NCI-H2029 treated with DMSO at 0.1 percent for 48 hours (cell line): Measurements from ENCODE around the gene MX1.

Experiments used
- DNase-seq: peaks from one replicate; lab custom pipeline; 2025; lab: John Stamatoyannopoulos, UW

The MX1 gene

GRCh38 chr21:41432562-41433460, 6.8 kb downstream of the MX1 start:
- DNase-seq = no peak

- DNase-seq = no peak
These were observed 7.5 kb downstream of the MX1 start for GRCh38 chr21:41433566-41433965.

DNA sequence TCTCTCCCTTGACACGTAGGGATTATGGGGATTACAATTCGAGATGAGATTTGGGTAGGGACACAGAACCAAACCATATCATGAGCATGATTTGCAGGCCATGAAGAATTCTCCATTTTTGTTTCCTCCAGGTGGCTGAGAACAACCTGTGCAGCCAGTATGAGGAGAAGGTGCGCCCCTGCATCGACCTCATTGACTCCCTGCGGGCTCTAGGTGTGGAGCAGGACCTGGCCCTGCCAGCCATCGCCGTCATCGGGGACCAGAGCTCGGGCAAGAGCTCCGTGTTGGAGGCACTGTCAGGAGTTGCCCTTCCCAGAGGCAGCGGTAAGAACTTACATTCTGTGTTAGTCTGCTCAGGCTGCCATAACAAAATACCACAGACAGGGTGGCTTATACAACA, 9.7 kb downstream of the MX1 start:
- no peak for DNase-seq

GRCh38 chr21:41437729-41438128, 11.7 kb downstream of the MX1 start:
- DNase-seq = no peak

DNA sequence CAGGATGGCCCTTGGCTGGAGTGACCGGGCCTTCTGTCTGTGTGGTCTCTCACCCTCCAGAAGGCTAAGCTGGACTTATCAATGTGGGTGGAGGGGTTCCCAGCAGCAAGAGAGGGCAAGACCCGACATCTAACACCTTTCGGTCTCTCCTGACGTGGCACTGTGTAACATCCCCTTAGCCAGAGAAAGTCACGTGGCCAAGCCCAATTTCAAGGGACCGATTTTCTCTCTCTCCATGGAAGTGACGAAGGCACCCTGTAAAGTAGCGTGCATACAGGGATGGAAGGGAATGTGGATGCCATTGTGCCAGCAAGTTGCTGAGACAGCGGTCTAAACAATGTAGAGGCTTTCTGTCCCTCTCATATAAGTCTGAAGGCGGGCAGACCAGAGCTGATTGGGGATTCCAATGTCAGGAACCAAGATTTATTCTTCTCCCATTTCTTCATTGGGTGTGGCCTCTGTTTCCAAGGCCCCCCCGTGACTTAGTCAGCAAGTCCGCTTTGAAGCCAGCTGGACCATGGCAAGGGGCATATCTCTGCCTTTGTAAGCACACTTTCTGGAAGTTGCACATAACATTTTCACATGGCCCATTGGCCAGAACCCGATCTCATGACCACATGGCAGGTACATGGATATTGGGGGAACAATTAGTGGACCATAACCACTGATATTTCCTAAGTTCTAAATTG, 12.5 kb downstream of the MX1 start:
- no peak for DNase-seq

DNA sequence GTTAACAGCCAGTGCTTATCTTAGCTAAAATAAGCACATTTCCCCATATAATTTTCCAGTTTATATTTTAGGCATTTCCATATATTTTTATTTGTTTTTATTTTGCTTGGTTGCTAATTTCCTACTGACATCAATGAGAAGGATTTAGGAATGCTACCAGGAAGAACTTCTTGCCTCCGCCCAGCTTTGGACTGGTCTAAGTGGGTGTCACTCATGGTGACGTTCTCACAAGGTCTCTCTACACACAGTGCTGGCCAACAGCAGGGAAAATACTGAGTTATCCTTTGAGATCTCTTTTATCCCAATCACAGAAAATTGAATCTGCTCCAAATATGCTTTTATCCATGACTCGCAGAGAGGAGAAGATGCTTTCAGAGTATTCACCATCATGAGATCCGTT, 13.2 kb downstream of the MX1 start:
- DNase-seq = no peak

GRCh38 chr21:41441546-41441945, 15.5 kb downstream of the MX1 start:
- DNase-seq = no peak

GRCh38 chr21:41442481-41443186, 16.6 kb downstream of the MX1 start:
- no peak for DNase-seq

- DNase-seq = no peak
These were observed 17.5 kb downstream of the MX1 start for GRCh38 chr21:41443562-41443961.

GRCh38 chr21:41444703-41445464, 18.8 kb downstream of the MX1 start:
- no peak for DNase-seq

DNA sequence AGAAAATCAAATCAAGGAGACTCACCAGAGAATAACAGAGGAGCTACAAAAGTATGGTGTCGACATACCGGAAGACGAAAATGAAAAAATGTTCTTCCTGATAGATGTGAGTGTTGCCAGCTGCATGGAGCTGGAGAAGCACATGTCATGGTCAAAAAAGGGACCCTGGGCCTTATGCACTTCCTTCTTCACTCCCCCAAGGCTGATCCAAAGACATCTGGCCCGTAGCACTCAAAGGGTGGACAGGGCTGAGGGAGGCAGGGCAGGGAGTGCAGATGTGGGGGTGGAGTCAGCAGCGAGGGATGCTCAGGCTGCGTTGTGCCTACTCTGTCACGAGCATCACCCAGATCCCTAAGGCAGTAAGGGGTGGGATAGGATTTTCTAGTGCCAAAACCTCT, 19.4 kb downstream of the MX1 start:
- DNase-seq = no peak

DNA sequence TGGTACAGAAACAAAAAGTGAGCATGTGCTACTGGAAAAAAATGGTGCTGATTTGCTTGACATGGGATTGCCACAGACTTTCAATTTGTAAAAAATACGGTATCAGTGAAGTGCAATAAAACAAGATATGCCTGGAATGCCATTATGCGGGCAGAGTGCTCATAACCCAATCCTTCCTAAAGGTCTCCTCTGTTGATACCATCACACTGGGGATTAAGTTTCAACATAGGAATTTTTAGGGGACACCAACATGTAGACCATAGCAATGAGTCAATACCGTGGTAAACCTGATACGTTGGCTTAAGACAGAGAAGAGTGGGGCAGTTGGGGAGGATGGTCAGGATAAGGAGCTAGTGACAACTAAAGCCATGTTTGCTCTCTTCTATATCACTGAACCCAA, 20.5 kb downstream of the MX1 start:
- no peak for DNase-seq

DNA sequence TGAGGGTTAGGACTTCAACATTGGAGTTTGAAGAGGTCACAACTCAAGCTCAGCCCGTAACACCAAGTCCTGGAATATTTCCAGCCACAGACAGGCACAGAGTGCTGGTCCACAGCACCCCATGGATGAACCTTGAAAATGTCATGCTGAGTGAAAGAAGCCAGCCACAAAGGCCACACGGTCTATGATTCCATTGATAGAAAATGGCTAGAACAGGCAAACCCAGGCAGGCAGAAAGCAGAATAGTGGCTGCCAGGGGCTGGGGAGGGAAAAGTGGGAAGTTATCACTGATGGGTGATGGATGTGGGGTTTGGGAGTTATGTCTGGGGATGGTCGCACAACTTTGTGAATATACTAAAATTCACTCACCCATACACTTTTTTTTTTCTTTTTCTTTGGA, 21.3 kb downstream of the MX1 start:
- no peak for DNase-seq

DNA sequence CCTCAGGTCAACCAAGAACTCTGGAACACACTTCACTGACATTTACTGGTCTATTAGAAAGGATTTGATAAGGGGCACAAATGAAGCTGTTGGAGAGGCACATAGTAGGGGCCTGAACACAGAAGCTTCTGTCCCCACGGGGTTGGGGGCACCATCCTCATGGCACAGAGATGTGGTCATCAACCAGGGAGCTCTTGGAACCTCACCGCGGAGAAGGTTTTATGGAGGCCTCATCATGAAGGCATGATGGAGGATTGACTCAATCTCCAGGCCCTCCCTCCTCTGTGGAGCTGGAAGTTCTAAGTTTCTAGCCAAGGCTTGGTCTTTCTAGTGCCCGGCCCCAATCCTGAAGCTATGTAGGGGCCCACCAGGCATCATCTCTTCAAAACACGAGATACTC, 23.6 kb downstream of the MX1 start:
- DNase-seq = no peak

DNA sequence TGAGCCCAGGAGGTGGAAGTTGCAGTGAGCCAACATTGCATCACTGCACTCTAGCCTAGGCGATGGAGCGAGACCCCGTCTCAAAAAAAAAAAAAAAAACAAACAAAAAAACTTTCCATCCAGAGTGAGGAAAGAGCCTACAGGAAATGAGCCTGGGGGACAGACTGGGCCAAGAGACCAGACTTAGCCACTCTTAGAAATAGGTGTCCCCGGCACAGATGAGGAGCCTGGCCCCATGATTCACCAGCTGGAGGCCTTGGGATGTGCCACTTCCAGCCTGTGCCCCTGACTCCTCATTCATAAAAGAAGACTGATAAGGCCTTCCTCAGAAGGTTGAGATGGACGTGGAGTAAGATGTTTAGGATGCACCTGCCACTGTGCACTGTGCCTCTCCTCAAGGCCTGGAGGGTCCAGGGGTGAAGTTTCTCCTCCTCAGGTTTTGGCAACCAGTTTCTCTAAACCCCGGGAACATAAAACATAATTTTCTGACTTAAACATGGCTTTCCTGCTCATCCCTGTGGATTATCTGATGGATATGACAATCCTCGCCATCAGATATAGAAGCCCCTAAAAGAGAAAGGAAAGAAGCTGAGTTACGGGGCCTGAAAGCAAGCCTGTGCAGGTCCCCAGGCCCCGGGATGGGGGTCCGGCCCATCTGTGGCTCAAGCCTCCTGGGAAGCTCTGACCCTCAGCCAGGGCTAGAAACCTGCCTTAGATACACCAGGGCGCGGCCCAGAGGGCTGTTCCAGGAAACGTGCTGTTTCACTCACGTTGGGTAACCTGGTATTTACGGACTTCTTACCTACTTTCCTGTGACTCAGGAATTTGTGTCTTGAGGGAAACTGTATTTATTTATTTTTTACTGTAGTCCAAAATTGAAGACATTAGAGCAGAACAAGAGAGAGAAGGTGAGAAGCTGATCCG, 26.0 kb downstream of the MX1 start:
- no peak for DNase-seq

DNA sequence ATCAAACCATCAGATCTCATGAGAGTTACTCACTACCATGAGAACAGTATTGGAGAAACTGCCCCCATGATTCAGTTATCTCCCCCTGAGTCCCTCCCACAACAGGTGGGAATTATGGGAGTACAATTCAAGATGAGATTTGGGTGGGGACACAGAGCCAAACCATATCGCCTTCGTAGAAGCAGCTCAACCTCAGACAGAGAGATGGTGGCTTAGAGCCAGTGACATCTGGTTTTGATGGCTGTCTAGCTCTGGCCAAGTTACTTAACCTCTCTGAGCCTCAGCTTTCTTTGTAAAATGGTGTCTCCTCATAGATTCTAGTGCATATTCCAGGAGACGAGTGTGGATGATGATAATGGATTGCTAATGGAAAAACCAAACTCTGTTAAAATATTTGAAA, 27.2 kb downstream of the MX1 start:
- DNase-seq = no peak

GRCh38 chr21:41453761-41454160, 27.7 kb downstream of the MX1 start:
- DNase-seq = no peak

DNA sequence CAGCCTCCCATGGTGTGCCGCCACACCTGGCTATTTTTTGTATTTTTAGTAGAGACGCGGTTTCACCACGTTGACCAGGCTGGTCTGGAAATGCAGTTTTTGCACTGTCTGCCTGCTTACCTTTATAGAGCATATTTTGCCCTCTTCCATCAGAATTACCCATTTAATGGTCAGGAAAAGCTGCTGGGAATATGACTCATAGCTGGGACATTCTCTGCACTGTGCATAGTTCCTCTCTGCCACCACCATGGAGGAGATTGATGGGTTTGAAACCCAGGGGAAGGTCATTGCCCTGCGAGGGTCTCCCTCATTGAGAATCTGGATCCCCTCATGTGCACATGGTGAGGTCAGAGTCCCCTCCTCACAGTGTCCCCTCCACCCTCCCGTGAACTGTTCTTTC, 32.1 kb downstream of the MX1 start:
- no peak for DNase-seq

DNA sequence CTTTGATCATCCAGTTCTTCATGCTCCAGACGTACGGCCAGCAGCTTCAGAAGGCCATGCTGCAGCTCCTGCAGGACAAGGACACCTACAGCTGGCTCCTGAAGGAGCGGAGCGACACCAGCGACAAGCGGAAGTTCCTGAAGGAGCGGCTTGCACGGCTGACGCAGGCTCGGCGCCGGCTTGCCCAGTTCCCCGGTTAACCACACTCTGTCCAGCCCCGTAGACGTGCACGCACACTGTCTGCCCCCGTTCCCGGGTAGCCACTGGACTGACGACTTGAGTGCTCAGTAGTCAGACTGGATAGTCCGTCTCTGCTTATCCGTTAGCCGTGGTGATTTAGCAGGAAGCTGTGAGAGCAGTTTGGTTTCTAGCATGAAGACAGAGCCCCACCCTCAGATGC, 32.5 kb downstream of the MX1 start:
- no peak for DNase-seq

- DNase-seq = no peak
These were observed 34.0 kb downstream of the MX1 start for GRCh38 chr21:41459884-41460534.
